IPS DF 6.9 (cell line): ENCODE measurements around the gene L2HGDH.

Source experiments
- DNase-seq: peaks from one replicate; pipeline ENCODE4 v3.0.0-alpha.2; 2013; ENCODE audit warnings: low read depth, low spot score
- H3K27ac ChIP-seq: one replicate; pipeline ENCODE4 v1.5.1; 2013; ENCODE audit warnings: low read length, control low read depth
- H3K27me3 ChIP-seq: 2 replicates; pipeline ENCODE4 v1.6.1; 2013; ENCODE audit warnings: mild to moderate bottlenecking, low read length; ENCODE audit not compliant: control insufficient read depth, insufficient read depth
- H3K36me3 ChIP-seq: 2 replicates; pipeline ENCODE4 v1.6.1; 2013; ENCODE audit warnings: low read length; ENCODE audit not compliant: control insufficient read depth, insufficient read depth
- H3K4me1 ChIP-seq: 2 replicates; pipeline ENCODE4 v1.6.1; 2013; ENCODE audit warnings: low read length; ENCODE audit not compliant: control insufficient read depth, insufficient read depth
- H3K4me3 ChIP-seq: 2 replicates; pipeline ENCODE4 v1.5.1; 2013; ENCODE audit warnings: mild to moderate bottlenecking, low read length
- H3K9me3 ChIP-seq: 2 replicates; pipeline ENCODE4 v1.6.1; 2013; ENCODE audit warnings: low read length, inconsistent platforms; ENCODE audit not compliant: control insufficient read depth, insufficient read depth
- WGBS: extraction: QIAGEN DNeasy Blood & Tissue Kit; methylation state at CpG from one replicate; pipeline ENCODE4 v1.1.7; 2013; ENCODE audit warnings: mixed read lengths, missing lambda C conversion rate; ENCODE audit not compliant: insufficient read length, insufficient coverage; 5-methylcytosine and 5-hydroxymethylcytosine counted together

L2HGDH gene

GRCh38 chr14:50231475-50232275 is 80.4 kb downstream of the L2HGDH start, which contains the start of gene SOS2:
Gene SOS2, minus strand, starts transcription at chr14:50231578. Its CDS starts 295 bp downstream, at chr14:50231283.
- WGBS: no CpG with 5 or more reads among the region's 90 CpGs

GRCh38 chr14:50230701-50231474 is 81.1 kb downstream of the L2HGDH start:
- no peaks in the 10 kb centered on the region; the same call in 1 of the 2 replicates for H3K9me3 ChIP-seq
- no peak overlapping the region for H3K27ac ChIP-seq
- peak overlapping the region; percentile 62; the same call in 1 of the 2 replicates for H3K4me3 ChIP-seq
- no peaks in the 10 kb centered on the region for H3K36me3 ChIP-seq
- no CpG with 5 or more reads among the region's 64 CpGs for WGBS
- H3K27me3 ChIP-seq: no peaks in the 10 kb centered on the region; the same call in 1 of the 2 replicates
- H3K4me1 ChIP-seq: no peaks in the 10 kb centered on the region; the same call in 1 of the 2 replicates
- DNase-seq: no peak

More at GRCh38 chr14:50231475-50232275, 80.4 kb downstream of the L2HGDH start, which contains the start of gene SOS2:
- no peak within 1 kb of the TSS for H3K27ac ChIP-seq
- no peaks in the 10 kb centered on the region for H3K4me1 ChIP-seq
- DNase-seq: peak; percentile 52
- H3K36me3 ChIP-seq: no peaks in the 10 kb centered on the region
- H3K4me3 ChIP-seq: peak within 1 kb of the TSS; percentile 62; the same call in 1 of the 2 replicates
- no peaks in the 10 kb centered on the region; the same call in 1 of the 2 replicates for H3K27me3 ChIP-seq
- H3K9me3 ChIP-seq: no peaks in the 10 kb centered on the region; the same call in 1 of the 2 replicates

DNA sequence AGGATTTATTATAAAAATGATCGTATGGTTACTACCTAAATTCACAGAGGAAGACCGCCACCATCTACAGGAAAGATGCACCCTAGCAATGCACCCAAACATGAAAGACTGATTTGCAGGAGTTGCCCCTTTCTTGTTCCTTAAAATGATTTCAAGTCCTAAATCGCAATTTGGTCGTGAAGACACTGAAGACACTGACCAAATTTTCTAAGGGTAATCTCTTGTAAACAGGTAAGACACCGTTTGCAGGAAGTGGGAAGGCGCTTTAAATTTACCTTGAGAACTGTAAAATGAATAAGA is 81.7 kb downstream of the L2HGDH start:
- no peak overlapping the region for H3K27ac ChIP-seq
- H3K9me3 ChIP-seq: no peaks in the 10 kb centered on the region; the same call in 1 of the 2 replicates
- no peak for DNase-seq
- no CpG with 5 or more reads among the region's 6 CpGs for WGBS
- no peaks in the 10 kb centered on the region for H3K36me3 ChIP-seq
- H3K4me1 ChIP-seq: no peaks in the 10 kb centered on the region; the same call in 1 of the 2 replicates
- H3K27me3 ChIP-seq: no peaks in the 10 kb centered on the region; the same call in 1 of the 2 replicates
- H3K4me3 ChIP-seq: no peak overlapping the region; the same call in 1 of the 2 replicates

- Histone ChIP-seq H3K9me3 (no peaks in the 10 kb centered on the region; the same call in 1 of the 2 replicates), H3K36me3 (no peaks in the 10 kb centered on the region), H3K4me3 (no peak overlapping the region), H3K27me3 (no peaks in the 10 kb centered on the region; the same call in 1 of the 2 replicates), H3K27ac (no peak overlapping the region), H3K4me1 (no peaks in the 10 kb centered on the region; the same call in 1 of the 2 replicates)
- WGBS: no CpG with 5 or more reads among the region's 2 CpGs
- no peak for DNase-seq
These were observed 82.3 kb downstream of the L2HGDH start for GRCh38 chr14:50229681-50230080.

GRCh38 chr14:50228313-50228712 is 83.7 kb downstream of the L2HGDH start:
- H3K4me1 ChIP-seq: no peaks in the 10 kb centered on the region; the same call in 1 of the 2 replicates
- no peaks in the 10 kb centered on the region; the same call in 1 of the 2 replicates for H3K9me3 ChIP-seq
- H3K36me3 ChIP-seq: no peaks in the 10 kb centered on the region
- WGBS: no CpG with 5 or more reads among the region's 2 CpGs
- H3K27ac ChIP-seq: no peak overlapping the region
- no peak for DNase-seq
- no peaks in the 10 kb centered on the region; the same call in 1 of the 2 replicates for H3K27me3 ChIP-seq
- no peak overlapping the region for H3K4me3 ChIP-seq

DNA sequence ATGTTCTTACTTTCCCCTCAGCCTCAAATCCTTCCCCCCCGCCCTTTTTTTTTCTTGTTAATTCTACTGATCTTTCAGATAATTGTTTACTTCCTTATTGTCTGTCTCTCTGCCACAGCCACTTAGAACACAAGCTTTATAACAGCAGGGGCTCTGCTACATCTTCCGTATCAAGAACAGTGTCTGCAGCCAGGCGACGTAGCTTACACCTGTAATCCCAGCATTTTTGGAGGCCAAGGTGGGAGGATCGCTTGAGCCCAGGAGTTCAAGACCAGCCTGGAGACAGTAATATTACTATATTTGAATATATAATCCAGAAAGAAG is 86.1 kb downstream of the L2HGDH start:
- H3K9me3 ChIP-seq: no peaks in the 10 kb centered on the region; the same call in 1 of the 2 replicates
- DNase-seq: no peak
- no peak overlapping the region for H3K4me3 ChIP-seq
- no peaks in the 10 kb centered on the region for H3K36me3 ChIP-seq
- no CpG with 5 or more reads among the region's 5 CpGs for WGBS
- no peak overlapping the region for H3K27ac ChIP-seq
- no peaks in the 10 kb centered on the region; the same call in 1 of the 2 replicates for H3K27me3 ChIP-seq
- no peaks in the 10 kb centered on the region; the same call in 1 of the 2 replicates for H3K4me1 ChIP-seq

- WGBS: no CpG with 5 or more reads among the region's 5 CpGs
- DNase-seq: no peak
- Histone ChIP-seq H3K27ac (no peak overlapping the region), H3K4me3 (no peak overlapping the region), H3K4me1 (no peaks in the 10 kb centered on the region; the same call in 1 of the 2 replicates), H3K9me3 (no peaks in the 10 kb centered on the region; the same call in 1 of the 2 replicates), H3K27me3 (no peaks in the 10 kb centered on the region), H3K36me3 (no peaks in the 10 kb centered on the region)
These were observed 86.7 kb downstream of the L2HGDH start for GRCh38 chr14:50225067-50225973.

DNA sequence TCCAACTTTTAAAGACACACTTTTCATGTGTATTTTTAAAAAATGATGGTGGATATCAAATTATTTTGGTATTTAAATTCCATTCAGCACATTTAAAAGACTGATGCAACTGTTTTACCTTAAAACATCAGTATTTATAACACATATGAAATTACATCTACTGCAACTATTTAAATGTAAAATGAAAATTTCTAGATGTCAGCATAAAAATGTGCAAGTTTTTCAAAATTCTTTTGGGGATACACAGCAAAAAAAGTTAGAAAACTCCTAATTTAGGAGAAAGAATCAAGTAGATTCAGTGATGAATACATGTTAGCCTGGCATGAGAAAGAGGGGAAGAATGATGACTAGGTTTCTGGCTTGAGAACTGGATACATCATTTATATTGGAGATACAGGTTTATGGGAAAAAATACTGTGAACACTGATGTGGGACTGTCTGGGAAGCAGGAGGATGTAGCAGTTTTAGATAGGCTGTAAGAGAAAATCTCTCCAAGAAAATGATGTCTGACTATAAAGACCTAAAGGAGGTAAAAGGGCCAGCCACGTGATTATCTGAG is 89.9 kb downstream of the L2HGDH start:
- Histone ChIP-seq H3K36me3 (no peaks in the 10 kb centered on the region), H3K4me3 (no peak overlapping the region), H3K27ac (no peak overlapping the region), H3K4me1 (no peaks in the 10 kb centered on the region; the same call in 1 of the 2 replicates), H3K27me3 (no peaks in the 10 kb centered on the region), H3K9me3 (no peaks in the 10 kb centered on the region)
- no CpG with 5 or more reads among the region's 1 CpG for WGBS
- no peak for DNase-seq

DNA sequence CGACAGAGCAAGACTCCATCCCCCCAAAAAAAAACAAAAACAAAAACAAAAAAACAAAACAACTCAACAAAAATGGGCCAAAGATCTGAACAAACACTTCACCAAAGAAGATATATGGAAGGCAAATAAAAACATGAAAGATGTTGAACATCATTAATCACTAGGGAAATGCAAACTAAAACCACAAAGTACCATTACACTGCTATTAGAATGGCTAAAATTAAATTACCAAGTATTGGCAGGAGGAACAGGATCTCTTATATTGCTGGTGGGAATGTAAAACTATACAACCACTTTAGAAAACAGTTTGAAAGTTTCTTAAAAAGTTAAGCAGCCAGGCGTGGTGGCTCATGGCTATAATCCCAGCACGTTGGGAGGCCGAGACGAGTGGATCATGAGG is 93.5 kb downstream of the L2HGDH start:
- no CpG with 5 or more reads among the region's 5 CpGs for WGBS
- H3K27me3 ChIP-seq: no peaks in the 10 kb centered on the region
- no peak for DNase-seq
- H3K9me3 ChIP-seq: no peaks in the 10 kb centered on the region
- H3K27ac ChIP-seq: no peak overlapping the region
- no peaks in the 10 kb centered on the region for H3K4me1 ChIP-seq
- no peaks in the 10 kb centered on the region for H3K36me3 ChIP-seq
- H3K4me3 ChIP-seq: no peak overlapping the region
